BJ (cell line): ENCODE measurements around the gene CD93. TPM values are rescaled to one million over a fixed set of nuclear protein-coding genes. Genes with fewer than 3 reads are reported as not detected.
A peak's percentile ranks its signal among the peaks of the same experiment; 100 is the strongest.

Experiments used
- CTCF ChIA-PET: fragments of 350-600 bp; formaldehyde crosslinking; extraction: SDS; loops from one replicate; lab custom pipeline; 2021; ENCODE audit warnings: antibody characterized with exemption, inconsistent platforms; lab: Yijun Ruan, JAX
- POLR2A ChIA-PET: fragments of 300-600 bp; sonication (Branson Sonifier 250); formaldehyde crosslinking; extraction: SDS; loops from one replicate; lab custom pipeline; 2021; ENCODE audit warnings: antibody characterized with exemption; lab: Charles Lee
- DNase-seq: peaks from one replicate; pipeline ENCODE4 v3.0.0-alpha.2; 2011; ENCODE audit warnings: low read depth
- H3K27me3 ChIP-seq: 2 replicates; pipeline ENCODE4 v1.6.0; 2011; ENCODE audit warnings: low read length; ENCODE audit not compliant: control insufficient read depth, insufficient read depth
- H3K36me3 ChIP-seq: 2 replicates; pipeline ENCODE4 v1.5.1; 2011; ENCODE audit warnings: low read length; ENCODE audit not compliant: control insufficient read depth, insufficient read depth
- H3K4me3 ChIP-seq: 2 replicates; pipeline ENCODE4 v1.5.1; 2011; ENCODE audit warnings: low read depth, mild to moderate bottlenecking, control low read depth, low read length
- polyA plus RNA-seq: library from polyadenylated mRNA; depleted of rRNA; stranded (reverse); fragments of >200 nt; gene quantifications from 2 replicates; pipeline ENCODE4 v1.2.3, GENCODE V29; 2011
- TF ChIP-seq, protein P1 (sequence below): IDR thresholded peaks from 2 replicates; pipeline ENCODE4 v1.5.1; 2011; ENCODE audit warnings: low read depth, mild to moderate bottlenecking, control low read depth, inconsistent platforms, low read length, moderate library complexity; ENCODE audit not compliant: insufficient read depth

CD93 gene
- polyA plus RNA-seq, 1 experiment: not detected

- DNase-seq: no peak
- CTCF ChIA-PET: interaction anchor here (0.6 to 2.6 kb wide), 12 partner anchors 9 to 360 kb away, joined by 3 to 10 read pairs (median 5); no protein-coding TSS in a partner anchor
- TF ChIP-seq, protein P1, sequence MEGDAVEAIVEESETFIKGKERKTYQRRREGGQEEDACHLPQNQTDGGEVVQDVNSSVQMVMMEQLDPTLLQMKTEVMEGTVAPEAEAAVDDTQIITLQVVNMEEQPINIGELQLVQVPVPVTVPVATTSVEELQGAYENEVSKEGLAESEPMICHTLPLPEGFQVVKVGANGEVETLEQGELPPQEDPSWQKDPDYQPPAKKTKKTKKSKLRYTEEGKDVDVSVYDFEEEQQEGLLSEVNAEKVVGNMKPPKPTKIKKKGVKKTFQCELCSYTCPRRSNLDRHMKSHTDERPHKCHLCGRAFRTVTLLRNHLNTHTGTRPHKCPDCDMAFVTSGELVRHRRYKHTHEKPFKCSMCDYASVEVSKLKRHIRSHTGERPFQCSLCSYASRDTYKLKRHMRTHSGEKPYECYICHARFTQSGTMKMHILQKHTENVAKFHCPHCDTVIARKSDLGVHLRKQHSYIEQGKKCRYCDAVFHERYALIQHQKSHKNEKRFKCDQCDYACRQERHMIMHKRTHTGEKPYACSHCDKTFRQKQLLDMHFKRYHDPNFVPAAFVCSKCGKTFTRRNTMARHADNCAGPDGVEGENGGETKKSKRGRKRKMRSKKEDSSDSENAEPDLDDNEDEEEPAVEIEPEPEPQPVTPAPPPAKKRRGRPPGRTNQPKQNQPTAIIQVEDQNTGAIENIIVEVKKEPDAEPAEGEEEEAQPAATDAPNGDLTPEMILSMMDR: no peak
- Histone ChIP-seq H3K36me3 (no peaks in the 10 kb centered on the region), H3K4me3 (peak overlapping the region; percentile 22), H3K27me3 (peaks cover 27% of the 10 kb centered on the region)
- POLR2A ChIA-PET: no interaction called here
These were observed 35.9 kb downstream of the CD93 start for GRCh38 chr20:23050076-23050838.

DNA sequence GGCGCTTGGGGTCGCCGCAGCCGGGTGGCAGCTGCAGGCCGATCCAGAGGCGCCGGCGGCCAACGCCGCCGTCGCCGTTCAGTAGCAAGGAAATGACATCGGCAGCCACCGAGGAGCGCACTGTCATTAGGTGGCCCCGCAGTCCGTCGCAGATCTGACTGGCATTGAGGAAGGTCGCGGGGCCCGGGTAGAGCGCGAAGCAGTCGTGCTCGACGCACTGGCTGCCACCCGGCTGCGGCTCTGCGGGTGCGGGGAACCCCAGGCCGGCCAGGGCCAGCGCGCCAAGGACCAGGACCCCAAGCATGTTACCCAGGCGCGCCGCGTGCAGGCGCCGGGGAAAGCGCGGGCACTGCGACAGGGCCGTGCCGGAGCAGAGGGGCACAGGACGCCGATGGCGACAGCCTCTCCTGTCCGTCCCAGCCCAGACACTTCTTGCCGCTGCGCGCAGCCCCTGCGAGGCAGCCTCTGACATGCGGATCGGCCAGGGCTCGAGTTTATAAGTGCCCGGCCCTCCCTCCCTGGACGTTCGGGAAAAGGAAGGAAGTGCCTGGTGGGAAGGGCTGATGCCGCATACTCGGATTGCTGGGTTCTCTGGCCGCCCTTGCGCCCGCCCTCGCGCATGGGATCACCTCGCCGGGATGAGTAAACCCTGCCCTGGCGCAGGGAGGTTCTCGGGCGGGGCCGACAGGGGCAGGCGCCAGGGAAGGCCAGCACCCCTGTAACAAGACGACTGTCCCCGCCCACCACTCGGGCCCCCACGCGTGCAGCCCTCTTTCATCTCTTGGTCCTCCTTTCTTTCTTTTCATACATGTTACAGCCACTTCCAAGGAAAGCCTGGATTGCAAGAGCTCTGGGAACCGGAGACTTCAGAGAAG is 36.7 kb downstream of the CD93 start, which contains the start of gene THBD:
Gene THBD, minus strand, starts transcription at position 472 of the 875 bp plus-strand sequence. Its CDS starts 168 bp downstream, at position 304.
- no peaks in the 10 kb centered on the region for H3K36me3 ChIP-seq
- POLR2A ChIA-PET: no interaction called here
- peak within 1 kb of the TSS; percentile 22 for H3K4me3 ChIP-seq
- no peak for DNase-seq
- H3K27me3 ChIP-seq: peaks cover 28% of the 10 kb centered on the region
- TF ChIP-seq, protein P1: no peak
- CTCF ChIA-PET: interaction anchor here (0.6 to 2.1 kb wide), 5 partner anchors 10 to 359 kb away, joined by 3 to 10 read pairs (median 5); no protein-coding TSS in a partner anchor

- Histone ChIP-seq H3K27me3 (peaks cover 31% of the 10 kb centered on the region), H3K36me3 (no peaks in the 10 kb centered on the region), H3K4me3 (no peak overlapping the region; the same call in 1 of the 2 replicates)
- TF ChIP-seq, protein P1: peak; percentile 36
- ChIA-PET CTCF (no interaction called here), POLR2A (no interaction called here)
- no peak for DNase-seq
These were observed 37.6 kb downstream of the CD93 start for GRCh38 chr20:23048283-23049200.

DNA sequence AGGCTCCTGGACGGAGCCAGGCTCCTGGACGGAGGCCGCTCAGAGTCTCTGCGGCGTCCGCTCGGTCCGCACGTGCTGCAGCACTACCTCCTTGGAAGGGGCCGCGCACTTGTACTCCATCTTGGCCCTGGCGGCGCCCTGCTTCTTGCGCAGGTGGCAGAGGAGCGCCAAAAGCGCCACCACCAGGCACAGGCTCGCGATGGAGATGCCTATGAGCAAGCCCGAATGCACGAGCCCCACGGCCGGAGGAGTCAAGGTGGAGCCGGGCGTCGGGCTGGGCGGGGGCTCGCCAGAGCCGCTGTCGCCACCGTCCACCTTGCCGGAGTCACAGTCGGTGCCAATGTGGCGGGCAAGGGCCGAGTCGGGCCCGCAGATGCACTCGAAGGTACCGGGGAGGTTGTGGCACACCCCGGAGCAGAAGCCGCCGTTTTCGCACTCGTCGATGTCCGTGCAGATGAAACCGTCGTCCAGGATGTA is 38.3 kb downstream of the CD93 start:
- no peak for DNase-seq
- TF ChIP-seq, protein P1: no peak
- H3K4me3 ChIP-seq: no peak overlapping the region
- CTCF ChIA-PET: no interaction called here
- peaks cover 31% of the 10 kb centered on the region for H3K27me3 ChIP-seq
- no peaks in the 10 kb centered on the region for H3K36me3 ChIP-seq
- POLR2A ChIA-PET: no interaction called here
